ENCODE measurements around the gene ATP2B3.

Gene ATP2B3

GRCh38 chrX:153576239-153576870 is 58.9 kb downstream of the ATP2B3 start:
- DNase-seq, result no peak

GRCh38 chrX:153576961-153577360 is 59.5 kb downstream of the ATP2B3 start:
- DNase-seq, result no peak

GRCh38 chrX:153578200-153578835 is 60.9 kb downstream of the ATP2B3 start:
- no peak for DNase-seq

GRCh38 chrX:153578889-153579288 is 61.4 kb downstream of the ATP2B3 start:
- no peak for DNase-seq

- DNase-seq, result no peak
Measured at GRCh38 chrX:153580700-153581386, 63.4 kb downstream of the ATP2B3 start.

- DNase-seq, result no peak
Measured at GRCh38 chrX:153582896-153583295, 65.5 kb downstream of the ATP2B3 start.

GRCh38 chrX:153583433-153583832 is 66.0 kb downstream of the ATP2B3 start:
- no peak for DNase-seq

GRCh38 chrX:153585827-153586226 is 68.4 kb downstream of the ATP2B3 start:
- no peak for DNase-seq

GRCh38 chrX:153587342-153587741 is 69.9 kb downstream of the ATP2B3 start:
- DNase-seq, result no peak

- DNase-seq, result no peak
Measured at GRCh38 chrX:153588021-153588781, 70.8 kb downstream of the ATP2B3 start.

GRCh38 chrX:153588782-153589446 is 71.5 kb downstream of the ATP2B3 start:
- DNase-seq, result no peak

GRCh38 chrX:153590961-153591956 is 73.8 kb downstream of the ATP2B3 start:
- no peak for DNase-seq

- DNase-seq, result no peak
Measured at GRCh38 chrX:153592091-153592833, 74.8 kb downstream of the ATP2B3 start.

GRCh38 chrX:153592966-153593688 is 75.7 kb downstream of the ATP2B3 start:
- DNase-seq, result no peak

- no peak for DNase-seq
Measured at GRCh38 chrX:153593811-153594500, 76.5 kb downstream of the ATP2B3 start.

GRCh38 chrX:153595387-153595786 is 77.9 kb downstream of the ATP2B3 start:
- DNase-seq, result no peak

- DNase-seq, result no peak
Measured at GRCh38 chrX:153595859-153596857, 78.7 kb downstream of the ATP2B3 start.

All from NCI-H1105 (cell line).